ENCODE results near the gene FANCB. TPM values are rescaled to one million over a fixed set of nuclear protein-coding genes. Genes with fewer than 3 reads are reported as not detected.

Gene FANCB
- total and polyA plus RNA-seq, 4 donors: 0.38 to 2.0 (median 1.7) TPM; not detected in 1

- H3K4me3 ChIP-seq (ENCODE audit: low read length in 2 of 2): no peak overlapping the region
- H3K4me1 ChIP-seq (ENCODE audit: control insufficient read depth in 1 of 2, insufficient read depth in 2 of 2, low read length in 2 of 2): no peaks in the 10 kb centered on the region
- H3K9me3 ChIP-seq (ENCODE audit: control insufficient read depth, low read length): no peaks in the 10 kb centered on the region
- no peaks in the 10 kb centered on the region for H3K27me3 ChIP-seq (ENCODE audit: control insufficient read depth in 1 of 2, insufficient read depth in 2 of 2, low read length in 1 of 2)
- no peak overlapping the region for H3K27ac ChIP-seq (ENCODE audit: low read depth in 1 of 2, low read length in 2 of 2)
- no peak for DNase-seq
- 16 to 38% methylated on average over 7 of the region's 7 CpGs for WGBS, 2 donors
- intact Hi-C loops (cut with DNase I): no loop called here
- no peak for ATAC-seq (ENCODE audit: low FRiP score)
- H3K36me3 ChIP-seq (ENCODE audit: control insufficient read depth in 1 of 2, insufficient read depth in 2 of 2, low read length in 1 of 2): no peaks in the 10 kb centered on the region
These were observed 514 bp downstream of the FANCB start for GRCh38 chrX:14872355-14872754.

GRCh38 chrX:14871767-14872166 lies 1.1 kb downstream of the FANCB start:
- no peaks in the 10 kb centered on the region for H3K9me3 ChIP-seq (ENCODE audit: control insufficient read depth, low read length)
- 36 to 62% methylated on average over 1 of the region's 1 CpG for WGBS, 2 donors
- H3K4me1 ChIP-seq (ENCODE audit: control insufficient read depth in 1 of 2, insufficient read depth in 2 of 2, low read length in 2 of 2): no peaks in the 10 kb centered on the region
- ATAC-seq (ENCODE audit: low FRiP score): no peak
- H3K36me3 ChIP-seq (ENCODE audit: control insufficient read depth in 1 of 2, insufficient read depth in 2 of 2, low read length in 1 of 2): no peaks in the 10 kb centered on the region
- no peak overlapping the region for H3K27ac ChIP-seq (ENCODE audit: low read depth in 1 of 2, low read length in 2 of 2)
- no peak overlapping the region for H3K4me3 ChIP-seq (ENCODE audit: low read length in 2 of 2)
- DNase-seq: no peak
- no peaks in the 10 kb centered on the region for H3K27me3 ChIP-seq (ENCODE audit: control insufficient read depth in 1 of 2, insufficient read depth in 2 of 2, low read length in 1 of 2)
- intact Hi-C loops (cut with DNase I): no loop called here

- ATAC-seq (ENCODE audit: low FRiP score) (no peak), DNase-seq (no peak)
- H3K4me1 ChIP-seq (ENCODE audit: control insufficient read depth in 1 of 2, insufficient read depth in 2 of 2, low read length in 2 of 2): no peaks in the 10 kb centered on the region
- H3K9me3 ChIP-seq (ENCODE audit: control insufficient read depth, low read length): no peaks in the 10 kb centered on the region
- no peaks in the 10 kb centered on the region for H3K36me3 ChIP-seq (ENCODE audit: control insufficient read depth in 1 of 2, insufficient read depth in 2 of 2, low read length in 1 of 2)
- intact Hi-C loops (cut with DNase I): no loop called here
- H3K27me3 ChIP-seq (ENCODE audit: control insufficient read depth in 1 of 2, insufficient read depth in 2 of 2, low read length in 1 of 2): no peaks in the 10 kb centered on the region
- 7 to 41% methylated on average over 1 of the region's 1 CpG for WGBS, 2 donors
- no peak overlapping the region for H3K27ac ChIP-seq (ENCODE audit: low read depth in 1 of 2, low read length in 2 of 2)
- no peak overlapping the region for H3K4me3 ChIP-seq (ENCODE audit: low read length in 2 of 2)
These were observed 7.7 kb downstream of the FANCB start for GRCh38 chrX:14865201-14865600.

- Histone ChIP-seq H3K27ac (ENCODE audit: low read depth in 1 of 2, low read length in 2 of 2) (no peak overlapping the region), H3K4me1 (ENCODE audit: control insufficient read depth in 1 of 2, insufficient read depth in 2 of 2, low read length in 2 of 2) (no peaks in the 10 kb centered on the region), H3K4me3 (ENCODE audit: low read length in 2 of 2) (no peak overlapping the region), H3K27me3 (ENCODE audit: control insufficient read depth in 1 of 2, insufficient read depth in 2 of 2, low read length in 1 of 2) (no peaks in the 10 kb centered on the region), H3K9me3 (ENCODE audit: control insufficient read depth, low read length) (no peaks in the 10 kb centered on the region), H3K36me3 (ENCODE audit: control insufficient read depth in 1 of 2, insufficient read depth in 2 of 2, low read length in 1 of 2) (no peaks in the 10 kb centered on the region)
- intact Hi-C loops (cut with DNase I): no loop called here
- DNase-seq: no peak
- WGBS, 2 donors: 13 to 38% methylated on average over 1 of the region's 1 CpG
- ATAC-seq (ENCODE audit: low FRiP score): no peak
These were observed 8.2 kb downstream of the FANCB start for GRCh38 chrX:14864631-14865030.

- no peaks in the 10 kb centered on the region for H3K36me3 ChIP-seq (ENCODE audit: control insufficient read depth in 1 of 2, insufficient read depth in 2 of 2, low read length in 1 of 2)
- no peak overlapping the region for H3K4me3 ChIP-seq (ENCODE audit: low read length in 2 of 2)
- no peaks in the 10 kb centered on the region for H3K4me1 ChIP-seq (ENCODE audit: control insufficient read depth in 1 of 2, insufficient read depth in 2 of 2, low read length in 2 of 2)
- no peak overlapping the region for H3K27ac ChIP-seq (ENCODE audit: low read depth in 1 of 2, low read length in 2 of 2)
- H3K9me3 ChIP-seq (ENCODE audit: control insufficient read depth, low read length): no peaks in the 10 kb centered on the region
- ATAC-seq (ENCODE audit: low FRiP score): no peak
- 72 to 95% methylated on average over 3 of the region's 3 CpGs for WGBS, 2 donors
- no peaks in the 10 kb centered on the region for H3K27me3 ChIP-seq (ENCODE audit: control insufficient read depth in 1 of 2, insufficient read depth in 2 of 2, low read length in 1 of 2)
- intact Hi-C loops (cut with DNase I): no loop called here
- DNase-seq: no peak
These were observed 21.3 kb downstream of the FANCB start for GRCh38 chrX:14851526-14851925.

- Histone ChIP-seq H3K4me3 (ENCODE audit: low read length in 2 of 2) (no peak overlapping the region), H3K27me3 (ENCODE audit: control insufficient read depth in 1 of 2, insufficient read depth in 2 of 2, low read length in 1 of 2) (no peaks in the 10 kb centered on the region), H3K36me3 (ENCODE audit: control insufficient read depth in 1 of 2, insufficient read depth in 2 of 2, low read length in 1 of 2) (no peaks in the 10 kb centered on the region), H3K4me1 (ENCODE audit: control insufficient read depth in 1 of 2, insufficient read depth in 2 of 2, low read length in 2 of 2) (no peaks in the 10 kb centered on the region), H3K27ac (ENCODE audit: low read depth in 1 of 2, low read length in 2 of 2) (no peak overlapping the region), H3K9me3 (ENCODE audit: control insufficient read depth, low read length) (no peaks in the 10 kb centered on the region)
- intact Hi-C loops (cut with DNase I): no loop called here
- DNase-seq (no peak), ATAC-seq (ENCODE audit: low FRiP score) (no peak)
- WGBS, 2 donors: 87 to 90% methylated on average over 4 of the region's 4 CpGs
These were observed 29.2 kb downstream of the FANCB start for GRCh38 chrX:14843666-14844065.

GRCh38 chrX:14837155-14837554 lies 35.7 kb downstream of the FANCB start:
- Histone ChIP-seq H3K36me3 (ENCODE audit: control insufficient read depth in 1 of 2, insufficient read depth in 2 of 2, low read length in 1 of 2) (no peaks in the 10 kb centered on the region), H3K27ac (ENCODE audit: low read depth in 1 of 2, low read length in 2 of 2) (no peak overlapping the region), H3K27me3 (ENCODE audit: control insufficient read depth in 1 of 2, insufficient read depth in 2 of 2, low read length in 1 of 2) (no peaks in the 10 kb centered on the region), H3K9me3 (ENCODE audit: control insufficient read depth, low read length) (no peaks in the 10 kb centered on the region), H3K4me3 (ENCODE audit: low read length in 2 of 2) (no peak overlapping the region), H3K4me1 (ENCODE audit: control insufficient read depth in 1 of 2, insufficient read depth in 2 of 2, low read length in 2 of 2) (no peaks in the 10 kb centered on the region)
- intact Hi-C loops (cut with DNase I): no loop called here
- WGBS, 2 donors: 82 to 98% methylated on average over 2 of the region's 2 CpGs
- ATAC-seq (ENCODE audit: low FRiP score) (no peak), DNase-seq (no peak)

- intact Hi-C loops (cut with DNase I): no loop called here
- Histone ChIP-seq H3K27me3 (ENCODE audit: control insufficient read depth in 1 of 2, insufficient read depth in 2 of 2, low read length in 1 of 2) (no peaks in the 10 kb centered on the region), H3K9me3 (ENCODE audit: control insufficient read depth, low read length) (no peaks in the 10 kb centered on the region), H3K27ac (ENCODE audit: low read depth in 1 of 2, low read length in 2 of 2) (no peak overlapping the region), H3K4me3 (ENCODE audit: low read length in 2 of 2) (no peak overlapping the region), H3K36me3 (ENCODE audit: control insufficient read depth in 1 of 2, insufficient read depth in 2 of 2, low read length in 1 of 2) (no peaks in the 10 kb centered on the region), H3K4me1 (ENCODE audit: control insufficient read depth in 1 of 2, insufficient read depth in 2 of 2, low read length in 2 of 2) (no peaks in the 10 kb centered on the region)
- DNase-seq (no peak), ATAC-seq (ENCODE audit: low FRiP score) (no peak)
These were observed 40.3 kb downstream of the FANCB start for GRCh38 chrX:14832586-14832985.

GRCh38 chrX:14832151-14832550 lies 40.7 kb downstream of the FANCB start:
- intact Hi-C loops (cut with DNase I): no loop called here
- Histone ChIP-seq H3K4me3 (ENCODE audit: low read length in 2 of 2) (no peak overlapping the region), H3K9me3 (ENCODE audit: control insufficient read depth, low read length) (no peaks in the 10 kb centered on the region), H3K4me1 (ENCODE audit: control insufficient read depth in 1 of 2, insufficient read depth in 2 of 2, low read length in 2 of 2) (no peaks in the 10 kb centered on the region), H3K27me3 (ENCODE audit: control insufficient read depth in 1 of 2, insufficient read depth in 2 of 2, low read length in 1 of 2) (no peaks in the 10 kb centered on the region), H3K36me3 (ENCODE audit: control insufficient read depth in 1 of 2, insufficient read depth in 2 of 2, low read length in 1 of 2) (no peaks in the 10 kb centered on the region), H3K27ac (ENCODE audit: low read depth in 1 of 2, low read length in 2 of 2) (no peak overlapping the region)
- no peak for ATAC-seq (ENCODE audit: low FRiP score)
- DNase-seq: no peak
- WGBS, 2 donors: 31 to 39% methylated on average over 2 of the region's 2 CpGs
